Measurements from ENCODE around the gene GALNTL6. TPM values are rescaled to one million over a fixed set of nuclear protein-coding genes. Genes with fewer than 3 reads are reported as not detected.

The GALNTL6 gene
- total and polyA plus RNA-seq, 9 of the 15 experiments (the other 6 are each of a cell fraction or from before 2014, with no cell fraction given), result 0.18 to 0.50 (median 0.29) TPM

- ATAC-seq (no peak), DNase-seq (ENCODE audit: extremely low read depth in 1 of 4, low spot score in 3 of 4) (no peak), FAIRE-seq (no peak)
- no peak overlapping the region for H2AFZ ChIP-seq (ENCODE audit: low read depth, low read length)
- POLR2A ChIA-PET, result no interaction called here
- no peaks in the 10 kb centered on the region for H3K79me2 ChIP-seq (ENCODE audit: control insufficient read depth, insufficient read depth, low read length)
- H3K27ac ChIP-seq (ENCODE audit: extremely low read depth, low read depth, low read length), result no peak overlapping the region
- H3K9me3 ChIP-seq (replicated peaks; ENCODE audit: control insufficient read depth, insufficient read depth, low read depth, low read length), result no peaks in the 10 kb centered on the region
- H4K20me1 ChIP-seq (replicated peaks; ENCODE audit: control insufficient read depth, insufficient read depth, low read length), result no peaks in the 10 kb centered on the region
- intact Hi-C loops (cut with micrococcal nuclease), result no loop called here
- in situ Hi-C loops (cut with MboI), result no loop called here
- no peaks in the 10 kb centered on the region for H3K36me3 ChIP-seq (ENCODE audit: control insufficient read depth, insufficient read depth, low read length)
- BruUV-seq (replicated peaks), result no TSS peak
- H3K27me3 ChIP-seq (ENCODE audit: control insufficient read depth in 2 of 2, insufficient read depth in 2 of 2, low read length in 2 of 2), result no peaks in the 10 kb centered on the region
- no peak overlapping the region for H3K9ac ChIP-seq (ENCODE audit: insufficient read depth in 1 of 2, low read depth in 2 of 2, low read length in 2 of 2)
- no peak overlapping the region for H3K4me3 ChIP-seq
- H3K4me2 ChIP-seq (ENCODE audit: insufficient read depth, low read length), result no peak overlapping the region
- 2% methylated on average over 7 of the region's 7 CpGs for WGBS (ENCODE audit: insufficient coverage, low coverage, missing lambda C conversion rate)
- no peaks in the 10 kb centered on the region for H3K9me1 ChIP-seq (ENCODE audit: control insufficient read depth, insufficient read depth, low read length)
- no peaks in the 10 kb centered on the region for H3K4me1 ChIP-seq (replicated peaks in 1 of 2; ENCODE audit: control insufficient read depth in 2 of 2, insufficient read depth in 2 of 2, low read length in 2 of 2)
- CTCF ChIA-PET (ENCODE audit: low intra/inter-chr PET ratio), result no interaction called here
- TF ChIP-seq RFX1 (IDR thresholded peaks at IDR 0.05) (no peak), GATAD2B (IDR thresholded peaks at IDR 0.05; ENCODE audit: borderline replicate concordance) (no peak), LCOR (CRISPR knock-in tag; IDR thresholded peaks at IDR 0.05) (no peak), ZNF431 (CRISPR knock-in tag; IDR thresholded peaks at IDR 0.05) (no peak), CC2D1A (IDR thresholded peaks at IDR 0.05) (no peak), CBX2 (IDR thresholded peaks at IDR 0.05; ENCODE audit: insufficient read depth, low read length, poor library complexity, severe bottlenecking) (no peak)
Measured at GRCh38 chr4:172809319-172809718, 996.1 kb downstream of the GALNTL6 start.

- no peaks in the 10 kb centered on the region for H3K4me1 ChIP-seq (replicated peaks in 1 of 2; ENCODE audit: control insufficient read depth in 2 of 2, insufficient read depth in 2 of 2, low read length in 2 of 2)
- no peaks in the 10 kb centered on the region for H3K27me3 ChIP-seq (ENCODE audit: control insufficient read depth in 2 of 2, insufficient read depth in 2 of 2, low read length in 2 of 2)
- no peak overlapping the region for H3K4me3 ChIP-seq
- no TSS peak for BruUV-seq (replicated peaks)
- H3K9me3 ChIP-seq (replicated peaks; ENCODE audit: control insufficient read depth, insufficient read depth, low read depth, low read length), result no peaks in the 10 kb centered on the region
- WGBS (ENCODE audit: insufficient coverage, low coverage, missing lambda C conversion rate), result 1% methylated on average over 11 of the region's 11 CpGs
- H3K36me3 ChIP-seq (ENCODE audit: control insufficient read depth, insufficient read depth, low read length), result no peaks in the 10 kb centered on the region
- intact Hi-C loops (cut with micrococcal nuclease), result no loop called here
- ATAC-seq, result no peak
- DNase-seq (ENCODE audit: extremely low read depth in 1 of 4, low spot score in 3 of 4), result no peak
- no peak overlapping the region for H3K9ac ChIP-seq (ENCODE audit: insufficient read depth in 1 of 2, low read depth in 2 of 2, low read length in 2 of 2)
- no peaks in the 10 kb centered on the region for H3K79me2 ChIP-seq (ENCODE audit: control insufficient read depth, insufficient read depth, low read length)
- no peak overlapping the region for H3K27ac ChIP-seq (ENCODE audit: extremely low read depth, low read depth, low read length)
- FAIRE-seq, result no peak
- in situ Hi-C loops (cut with MboI), result no loop called here
- no peaks in the 10 kb centered on the region for H3K9me1 ChIP-seq (ENCODE audit: control insufficient read depth, insufficient read depth, low read length)
- POLR2A ChIA-PET, result no interaction called here
- H3K4me2 ChIP-seq (ENCODE audit: insufficient read depth, low read length), result no peak overlapping the region
- no peaks in the 10 kb centered on the region for H4K20me1 ChIP-seq (replicated peaks; ENCODE audit: control insufficient read depth, insufficient read depth, low read length)
- no peak overlapping the region for H2AFZ ChIP-seq (ENCODE audit: low read depth, low read length)
- CTCF ChIA-PET (ENCODE audit: low intra/inter-chr PET ratio), result no interaction called here
Measured at GRCh38 chr4:172813359-172813923, 1000.2 kb downstream of the GALNTL6 start.

Data from K562 (cell line).